Panc1 (cell line): Measurements from ENCODE around the gene EXOSC7. TPM values are rescaled to one million over a fixed set of nuclear protein-coding genes. Genes with fewer than 3 reads are reported as not detected.

ENCODE experiments used
- ATAC-seq: fragments of 200-7000 bp; cut with Tn5 transposase; 2 replicates; pipeline ENCODE4 v1.9.1; 2020; ENCODE audit warnings: mild to moderate bottlenecking, moderate library complexity
- BruUV-seq: library from RNA; stranded (reverse); fragments of 400-500 nt; replicated peaks from 2 replicates; lab custom pipeline; 2021; lab: Mats Ljungman, UMichigan
- CTCF ChIA-PET: fragments of 300-600 bp; sonication (Branson Sonifier 250); formaldehyde crosslinking; loops from one replicate; lab custom pipeline; 2022; ENCODE audit warnings: antibody characterized with exemption; lab: Charles Lee
- POLR2A ChIA-PET: fragments of 300-600 bp; sonication (Branson Sonifier 250); formaldehyde crosslinking; loops from one replicate; lab custom pipeline; 2022; ENCODE audit warnings: antibody characterized with exemption; lab: Charles Lee
- DNase-seq: peaks from one replicate; pipeline ENCODE4 v3.0.0-alpha.2; 2010; ENCODE audit warnings: low read depth, low spot score
- H3K27ac ChIP-seq: 2 replicates; pipeline ENCODE4 v1.5.1; 2011; ENCODE audit warnings: mild to moderate bottlenecking, low read length, inconsistent platforms
- H3K27me3 ChIP-seq: fragments of 200-500 bp; sonication (Bioruptor generic); 2 replicates; pipeline ENCODE4 v1.6.0; 2014; ENCODE audit warnings: low read length, inconsistent platforms; ENCODE audit not compliant: control insufficient read depth, insufficient read depth
- H3K36me3 ChIP-seq: fragments of 200-500 bp; sonication (Bioruptor generic); 2 replicates; pipeline ENCODE4 v1.5.1; 2014; ENCODE audit warnings: inconsistent platforms, mild to moderate bottlenecking, low read length, moderate library complexity; ENCODE audit not compliant: control insufficient read depth, insufficient read depth
- H3K4me1 ChIP-seq: 2 replicates; pipeline ENCODE4 v1.5.1; 2011; ENCODE audit warnings: inconsistent platforms, mild to moderate bottlenecking, low read length, moderate library complexity; ENCODE audit not compliant: control insufficient read depth, insufficient read depth
- H3K4me3 ChIP-seq, 2 experiments: 2 replicates each; pipeline ENCODE4 v1.5.1; 2011 to 2012; ENCODE audit warnings: low read depth in 2 of 2, low read length in 2 of 2, mild to moderate bottlenecking in 2 of 2, inconsistent platforms in 1 of 2, moderate library complexity in 1 of 2
- H3K9me3 ChIP-seq: fragments of 200-500 bp; sonication (Bioruptor generic); 2 replicates; pipeline ENCODE4 v1.5.1; 2014; ENCODE audit warnings: low read depth, mild to moderate bottlenecking, inconsistent platforms, low read length, moderate library complexity; ENCODE audit not compliant: control insufficient read depth, insufficient read depth
- POLR2AphosphoS5 ChIP-seq: IDR thresholded peaks from 2 replicates; pipeline ENCODE4 v1.6.1; 2012; ENCODE audit warnings: mild to moderate bottlenecking, low read depth, low read length, moderate library complexity
- SIN3A ChIP-seq: IDR thresholded peaks from 2 replicates; pipeline ENCODE4 v1.6.1; 2012; ENCODE audit warnings: low read depth, mild to moderate bottlenecking, low read length, moderate library complexity, borderline replicate concordance; ENCODE audit not compliant: insufficient read depth
- TCF7L2 ChIP-seq: IDR thresholded peaks from 2 replicates; pipeline ENCODE4 v1.6.1; 2011; ENCODE audit warnings: mild to moderate bottlenecking, low read depth, low read length, inconsistent platforms
- in situ Hi-C: cut with HindIII; loops from 2 replicates; pipeline ENCODE4 v1.10.0; 2016; ENCODE audit warnings: low sequenced_read_pairs, low pct_unique_long_range_greater_than_20kb
- intact Hi-C: fragments of 100-400 bp; cut with micrococcal nuclease; formaldehyde crosslinking; loops from one replicate; pipeline ENCODE4 v1.10.0; 2022; ENCODE audit not compliant: unreplicated experiment
- total RNA-seq: library from RNA; stranded (reverse); gene quantifications from one replicate; pipeline ENCODE4 v1.2.1, GENCODE V29; 2021; ENCODE audit not compliant: unreplicated experiment
- TF ChIP-seq, protein P1 (sequence below), 2 experiments: IDR thresholded peaks; 2 replicates each; pipeline ENCODE4 v1.6.1; 2011 to 2012; ENCODE audit warnings: low read depth in 2 of 2, control low read depth in 1 of 2, low read length in 1 of 2, mild to moderate bottlenecking in 1 of 2, moderate library complexity in 1 of 2; ENCODE audit not compliant: insufficient read depth in 1 of 2
- TF ChIP-seq, protein P2 (sequence below): fragments of 450-650 bp; IDR thresholded peaks from 2 replicates; pipeline ENCODE4 v1.5.1; 2017; ENCODE audit warnings: mild to moderate bottlenecking

EXOSC7 gene
- total RNA-seq, 1 experiment from 2014 or later: 38.4 TPM

DNA sequence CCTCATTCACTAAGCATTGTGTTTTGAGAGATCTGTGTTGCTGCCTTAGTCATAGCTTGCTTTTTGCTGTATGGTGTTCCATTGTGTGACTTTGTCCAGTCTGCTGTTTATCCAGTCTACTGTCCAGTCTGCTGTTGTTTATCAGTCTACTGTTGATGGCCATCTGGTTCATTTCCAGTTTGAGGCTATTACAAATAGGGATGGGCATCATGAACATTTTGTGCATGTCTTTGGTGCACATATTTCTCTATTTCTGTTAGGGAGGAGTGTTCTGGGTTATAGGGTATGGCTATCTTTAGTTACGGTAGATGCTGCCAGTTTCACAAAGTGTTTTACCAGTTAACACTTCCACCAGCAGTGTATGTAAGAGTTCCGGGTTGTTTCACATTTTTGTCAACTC, 27.8 kb downstream of the EXOSC7 start:
- no peak overlapping the region for H3K27ac ChIP-seq
- intact Hi-C loops: no loop called here
- in situ Hi-C loops: no loop called here
- H3K9me3 ChIP-seq: no peaks in the 10 kb centered on the region
- ATAC-seq (no peak), DNase-seq (no peak)
- peaks cover 5% of the 10 kb centered on the region for H3K36me3 ChIP-seq
- no peaks in the 10 kb centered on the region for H3K4me1 ChIP-seq
- ChIA-PET CTCF (no interaction called here), POLR2A (no interaction called here)
- TF ChIP-seq, protein P1, sequence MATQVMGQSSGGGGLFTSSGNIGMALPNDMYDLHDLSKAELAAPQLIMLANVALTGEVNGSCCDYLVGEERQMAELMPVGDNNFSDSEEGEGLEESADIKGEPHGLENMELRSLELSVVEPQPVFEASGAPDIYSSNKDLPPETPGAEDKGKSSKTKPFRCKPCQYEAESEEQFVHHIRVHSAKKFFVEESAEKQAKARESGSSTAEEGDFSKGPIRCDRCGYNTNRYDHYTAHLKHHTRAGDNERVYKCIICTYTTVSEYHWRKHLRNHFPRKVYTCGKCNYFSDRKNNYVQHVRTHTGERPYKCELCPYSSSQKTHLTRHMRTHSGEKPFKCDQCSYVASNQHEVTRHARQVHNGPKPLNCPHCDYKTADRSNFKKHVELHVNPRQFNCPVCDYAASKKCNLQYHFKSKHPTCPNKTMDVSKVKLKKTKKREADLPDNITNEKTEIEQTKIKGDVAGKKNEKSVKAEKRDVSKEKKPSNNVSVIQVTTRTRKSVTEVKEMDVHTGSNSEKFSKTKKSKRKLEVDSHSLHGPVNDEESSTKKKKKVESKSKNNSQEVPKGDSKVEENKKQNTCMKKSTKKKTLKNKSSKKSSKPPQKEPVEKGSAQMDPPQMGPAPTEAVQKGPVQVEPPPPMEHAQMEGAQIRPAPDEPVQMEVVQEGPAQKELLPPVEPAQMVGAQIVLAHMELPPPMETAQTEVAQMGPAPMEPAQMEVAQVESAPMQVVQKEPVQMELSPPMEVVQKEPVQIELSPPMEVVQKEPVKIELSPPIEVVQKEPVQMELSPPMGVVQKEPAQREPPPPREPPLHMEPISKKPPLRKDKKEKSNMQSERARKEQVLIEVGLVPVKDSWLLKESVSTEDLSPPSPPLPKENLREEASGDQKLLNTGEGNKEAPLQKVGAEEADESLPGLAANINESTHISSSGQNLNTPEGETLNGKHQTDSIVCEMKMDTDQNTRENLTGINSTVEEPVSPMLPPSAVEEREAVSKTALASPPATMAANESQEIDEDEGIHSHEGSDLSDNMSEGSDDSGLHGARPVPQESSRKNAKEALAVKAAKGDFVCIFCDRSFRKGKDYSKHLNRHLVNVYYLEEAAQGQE (IDR thresholded peaks at IDR 0.05; ENCODE audit: insufficient read depth in 1 of 2, low read depth in 2 of 2, low read length in 1 of 2): no peak
- TF ChIP-seq, protein P2, sequence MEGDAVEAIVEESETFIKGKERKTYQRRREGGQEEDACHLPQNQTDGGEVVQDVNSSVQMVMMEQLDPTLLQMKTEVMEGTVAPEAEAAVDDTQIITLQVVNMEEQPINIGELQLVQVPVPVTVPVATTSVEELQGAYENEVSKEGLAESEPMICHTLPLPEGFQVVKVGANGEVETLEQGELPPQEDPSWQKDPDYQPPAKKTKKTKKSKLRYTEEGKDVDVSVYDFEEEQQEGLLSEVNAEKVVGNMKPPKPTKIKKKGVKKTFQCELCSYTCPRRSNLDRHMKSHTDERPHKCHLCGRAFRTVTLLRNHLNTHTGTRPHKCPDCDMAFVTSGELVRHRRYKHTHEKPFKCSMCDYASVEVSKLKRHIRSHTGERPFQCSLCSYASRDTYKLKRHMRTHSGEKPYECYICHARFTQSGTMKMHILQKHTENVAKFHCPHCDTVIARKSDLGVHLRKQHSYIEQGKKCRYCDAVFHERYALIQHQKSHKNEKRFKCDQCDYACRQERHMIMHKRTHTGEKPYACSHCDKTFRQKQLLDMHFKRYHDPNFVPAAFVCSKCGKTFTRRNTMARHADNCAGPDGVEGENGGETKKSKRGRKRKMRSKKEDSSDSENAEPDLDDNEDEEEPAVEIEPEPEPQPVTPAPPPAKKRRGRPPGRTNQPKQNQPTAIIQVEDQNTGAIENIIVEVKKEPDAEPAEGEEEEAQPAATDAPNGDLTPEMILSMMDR: no peak
- no peak overlapping the region for H3K4me3 ChIP-seq
- no TSS peak for BruUV-seq
- H3K27me3 ChIP-seq: no peaks in the 10 kb centered on the region

DNA sequence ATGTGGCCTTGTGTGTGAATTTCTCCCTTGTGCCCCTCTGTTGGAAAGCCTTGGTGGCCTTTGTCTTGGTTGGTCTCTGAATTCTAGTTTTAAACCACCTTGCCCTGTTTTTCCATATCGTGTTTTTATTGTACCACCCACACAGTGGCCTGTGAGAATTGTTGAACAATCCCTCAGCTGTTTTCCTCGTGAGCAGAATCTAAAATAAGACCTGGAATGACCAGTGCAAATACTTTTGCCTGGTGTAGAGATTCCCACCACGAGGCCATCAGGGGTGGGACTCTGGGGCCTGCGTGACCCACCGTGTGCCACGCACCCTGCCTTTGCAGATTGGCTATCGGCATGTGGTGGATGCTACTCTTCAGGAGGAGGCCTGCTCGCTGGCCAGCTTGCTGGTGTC, 31.0 kb downstream of the EXOSC7 start:
- no peaks in the 10 kb centered on the region for H3K27me3 ChIP-seq
- DNase-seq (no peak), ATAC-seq (no peak)
- ChIA-PET POLR2A (no interaction called here), CTCF (no interaction called here)
- H3K4me3 ChIP-seq: no peak overlapping the region
- H3K27ac ChIP-seq: no peak overlapping the region
- BruUV-seq: no TSS peak
- H3K36me3 ChIP-seq: no peaks in the 10 kb centered on the region
- in situ Hi-C loops (no loop called here), intact Hi-C loops (no loop called here)
- TF ChIP-seq POLR2AphosphoS5 (no peak), TCF7L2 (no peak), SIN3A (no peak)
- TF ChIP-seq, protein P1 (IDR thresholded peaks at IDR 0.05; ENCODE audit: insufficient read depth in 1 of 2, low read depth in 2 of 2, low read length in 1 of 2): no peak
- TF ChIP-seq, protein P2: no peak
- H3K9me3 ChIP-seq: no peaks in the 10 kb centered on the region
- H3K4me1 ChIP-seq: no peaks in the 10 kb centered on the region
